Colon (tissue), 2 donors: ENCODE results near the gene SH2D3C.

Source experiments
- FAIRE-seq: peaks from 2 replicates; lab custom pipeline; 2012; peaks lifted over from hg19 to GRCh38; lab: Jason Lieb, UNC
- donor health status: control.
- donor health status: control.

SH2D3C gene

DNA sequence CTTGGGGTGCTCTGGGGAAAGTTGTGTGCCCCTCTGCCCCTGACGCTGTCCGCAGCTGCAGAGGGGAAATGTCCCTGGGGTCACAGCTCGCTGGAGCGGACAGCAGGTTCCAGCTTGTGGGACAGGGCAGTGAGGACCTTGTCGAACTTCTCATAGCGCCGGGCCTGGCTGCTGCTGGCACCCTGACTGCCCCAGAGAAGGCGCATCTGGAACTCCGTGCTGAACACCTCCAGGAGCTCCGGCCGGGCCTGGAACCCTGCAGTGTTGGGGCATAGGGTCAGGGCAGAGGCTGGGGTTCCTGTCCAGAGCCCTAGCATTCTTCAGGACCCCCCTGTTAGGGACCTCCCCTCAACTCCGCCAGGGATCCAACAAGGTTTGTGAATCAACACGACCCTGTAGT, 39.8 kb downstream of the SH2D3C start:
- FAIRE-seq = no peak

- FAIRE-seq = no peak
Observed at GRCh38 chr9:127735530-127736185, 42.8 kb downstream of the SH2D3C start.

DNA sequence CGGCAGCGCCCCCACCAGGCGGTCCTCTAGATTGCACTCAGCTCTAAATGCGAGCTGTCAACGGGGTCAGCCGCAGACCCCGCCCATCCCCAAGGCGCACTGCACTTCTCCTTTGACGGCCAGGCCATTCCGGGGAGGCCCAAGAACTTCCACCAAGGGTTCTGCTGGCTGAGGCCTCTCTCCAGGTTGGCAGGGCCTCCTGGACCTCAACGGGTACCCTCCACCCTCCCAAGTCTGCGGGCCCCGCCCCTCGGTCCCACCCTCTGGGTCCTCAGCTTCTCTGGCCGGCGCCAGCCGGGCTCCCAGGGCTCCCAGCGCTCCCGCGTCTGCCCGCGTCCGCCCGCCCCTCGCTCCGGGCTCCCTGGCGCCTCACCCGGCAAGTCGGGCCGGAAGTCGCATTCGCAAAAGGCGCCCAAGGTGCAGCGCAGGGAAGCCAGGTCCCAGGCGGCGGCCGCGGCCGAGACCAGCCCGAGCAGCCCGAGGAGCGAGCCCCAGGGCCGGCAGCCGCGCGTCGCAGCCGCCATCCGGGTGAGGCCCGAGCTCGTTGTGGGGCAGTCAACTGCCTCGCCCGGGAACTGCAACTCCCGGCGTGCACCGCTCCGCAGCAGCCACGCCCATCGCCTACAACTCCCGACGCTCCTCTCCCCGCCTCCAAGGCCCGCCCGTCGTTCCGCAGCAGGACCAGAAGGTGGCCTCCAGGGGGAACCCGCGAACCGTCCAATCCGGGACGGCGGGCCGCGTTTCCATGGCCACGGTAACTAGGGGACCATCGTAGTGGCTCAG, 43.5 kb downstream of the SH2D3C start, which contains the start of gene TOR2A:
TOR2A (minus strand) TSS at position 548 of the 783 bp plus-strand sequence; CDS start at position 524, 24 bp downstream.
- no peak for FAIRE-seq

GRCh38 chr9:127734247-127734746, 44.2 kb downstream of the SH2D3C start:
- no peak for FAIRE-seq

GRCh38 chr9:127733614-127734013, 44.9 kb downstream of the SH2D3C start:
- no peak for FAIRE-seq

DNA sequence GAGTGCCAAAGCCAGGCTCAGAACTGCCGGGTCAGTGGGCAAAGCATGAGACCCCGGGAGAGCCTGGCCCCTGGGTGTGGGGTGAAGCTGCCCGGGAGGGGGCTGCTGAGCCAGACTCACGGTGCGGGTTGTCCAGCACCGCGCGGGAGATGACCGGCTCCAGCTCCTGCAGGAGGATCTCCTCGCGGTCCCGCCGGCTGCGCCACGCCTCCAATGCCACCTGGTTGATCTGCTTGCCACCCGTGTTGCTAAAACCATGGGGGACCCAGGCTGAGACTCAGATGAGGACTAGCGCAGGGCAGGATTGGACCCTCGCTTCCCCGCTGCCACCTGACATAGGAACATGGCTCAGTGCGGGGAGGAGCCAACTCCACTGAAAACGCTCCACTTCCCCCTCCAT, 46.0 kb downstream of the SH2D3C start:
- no peak for FAIRE-seq

DNA sequence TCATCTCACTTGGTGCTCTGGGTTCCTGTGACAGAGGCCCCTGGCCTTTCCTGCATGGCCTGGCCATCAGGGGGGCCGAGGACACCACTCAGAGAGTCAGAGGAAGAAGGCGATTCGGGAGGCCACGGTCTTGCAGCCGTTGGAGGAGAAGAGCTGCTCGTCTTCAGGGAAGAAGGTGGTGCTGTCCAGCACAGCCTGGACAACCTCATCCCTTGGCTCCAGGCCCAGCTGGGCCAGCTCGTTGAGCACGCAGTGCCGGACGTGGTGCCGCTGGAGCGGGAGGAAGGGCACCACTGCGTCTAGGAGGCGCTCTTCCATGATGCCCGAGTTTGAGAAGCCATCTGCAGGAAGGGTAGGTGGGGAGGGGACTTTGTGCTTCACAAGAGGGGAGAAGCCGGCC, 46.5 kb downstream of the SH2D3C start:
- FAIRE-seq = no peak

GRCh38 chr9:127730799-127731410, 47.6 kb downstream of the SH2D3C start:
- no peak for FAIRE-seq

DNA sequence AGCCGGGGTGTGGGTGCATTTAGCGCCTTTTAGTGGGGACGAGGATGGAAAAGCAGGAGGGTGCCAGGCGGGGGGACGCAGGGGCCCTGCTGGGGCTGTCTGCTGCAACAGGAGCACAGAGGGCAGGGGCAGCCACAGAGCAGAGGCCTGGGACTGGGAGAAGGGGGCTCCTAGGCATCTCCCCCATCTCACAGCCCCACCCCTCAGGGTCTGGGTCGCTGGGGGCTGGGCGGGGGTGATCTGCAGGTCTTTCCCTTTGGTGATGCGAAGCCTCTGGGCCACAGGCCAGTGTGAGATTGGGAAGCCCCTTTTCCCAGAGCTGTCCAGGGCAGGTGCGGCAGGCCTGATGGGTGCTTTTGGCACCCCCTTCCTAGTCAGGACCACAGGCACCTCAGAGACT, 48.2 kb downstream of the SH2D3C start:
- FAIRE-seq = no peak

DNA sequence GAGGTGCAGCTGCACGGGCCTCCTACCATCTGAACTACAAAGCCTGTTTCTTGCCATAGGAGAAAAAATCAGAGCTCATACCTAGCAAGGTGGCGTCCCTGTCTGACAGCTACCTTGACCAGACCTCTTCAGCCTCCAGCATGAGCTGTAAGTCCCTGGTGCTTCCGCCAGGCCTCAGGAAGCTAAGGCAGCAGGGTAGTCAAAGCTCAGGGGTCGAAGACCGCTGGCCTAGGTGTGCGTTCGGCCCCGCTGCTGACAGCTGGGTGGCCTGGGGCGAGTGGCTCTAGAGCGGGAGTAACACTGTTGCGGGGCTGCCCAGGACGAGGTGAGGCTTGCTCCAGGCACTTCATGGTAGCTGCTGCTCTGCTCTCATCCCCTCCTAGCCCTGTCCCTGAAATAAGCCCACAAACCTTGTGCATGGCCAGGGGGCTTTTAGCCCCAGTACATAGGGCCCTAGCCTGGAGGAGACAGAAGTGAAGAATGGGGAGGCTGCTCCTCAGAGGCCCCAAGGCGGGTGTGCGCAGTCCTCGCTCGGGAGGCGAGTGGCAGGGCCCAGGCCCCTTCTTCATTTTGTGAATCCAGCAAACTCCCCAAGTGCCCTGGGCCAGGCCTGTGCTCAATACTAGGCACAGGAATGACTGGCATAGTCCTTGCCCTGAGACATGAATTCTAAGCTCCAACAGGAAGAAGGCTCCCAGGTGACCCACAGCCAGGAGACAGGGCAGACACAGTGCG, 48.8 kb downstream of the SH2D3C start:
- FAIRE-seq = no peak

DNA sequence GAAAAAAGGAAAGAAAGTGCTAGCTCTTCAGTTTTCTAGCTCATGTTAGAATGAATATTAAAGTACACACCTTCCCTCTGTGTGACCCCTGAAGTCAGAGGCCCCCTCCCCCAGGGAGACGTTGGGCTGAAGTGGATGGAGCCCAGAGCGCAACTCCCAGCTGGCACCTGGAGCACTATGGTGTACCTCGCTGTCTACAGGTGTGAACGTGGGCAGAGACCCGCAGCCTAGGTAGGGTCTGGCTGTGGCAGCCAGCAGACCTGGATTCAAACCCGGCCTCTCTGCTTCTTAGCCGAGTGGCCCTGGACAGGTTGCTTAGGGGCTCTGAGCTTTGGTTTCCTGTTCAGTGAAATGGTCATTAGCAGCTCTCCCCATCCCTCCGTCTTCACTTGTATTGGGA, 49.7 kb downstream of the SH2D3C start:
- FAIRE-seq = no peak

DNA sequence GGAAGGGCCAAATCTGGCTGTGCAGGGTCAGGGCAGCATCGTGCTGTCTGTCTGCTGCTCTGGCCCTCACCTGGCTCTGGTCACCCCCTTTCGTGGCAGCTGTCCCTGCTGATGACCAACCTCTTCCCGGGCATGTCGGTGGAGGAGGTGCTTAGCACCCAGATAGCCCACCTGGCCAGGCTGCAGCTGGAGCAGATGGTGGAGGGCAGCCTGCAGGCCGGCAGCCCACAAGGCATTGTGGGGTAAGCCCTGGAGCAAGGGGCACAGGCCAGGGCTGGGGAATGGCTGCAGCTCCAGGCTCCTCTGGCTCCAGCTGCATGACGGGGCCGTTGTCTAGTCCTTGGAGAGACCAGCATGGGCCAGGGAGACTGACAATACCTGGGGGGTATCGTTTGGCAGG, 51.6 kb downstream of the SH2D3C start:
- FAIRE-seq = no peak

DNA sequence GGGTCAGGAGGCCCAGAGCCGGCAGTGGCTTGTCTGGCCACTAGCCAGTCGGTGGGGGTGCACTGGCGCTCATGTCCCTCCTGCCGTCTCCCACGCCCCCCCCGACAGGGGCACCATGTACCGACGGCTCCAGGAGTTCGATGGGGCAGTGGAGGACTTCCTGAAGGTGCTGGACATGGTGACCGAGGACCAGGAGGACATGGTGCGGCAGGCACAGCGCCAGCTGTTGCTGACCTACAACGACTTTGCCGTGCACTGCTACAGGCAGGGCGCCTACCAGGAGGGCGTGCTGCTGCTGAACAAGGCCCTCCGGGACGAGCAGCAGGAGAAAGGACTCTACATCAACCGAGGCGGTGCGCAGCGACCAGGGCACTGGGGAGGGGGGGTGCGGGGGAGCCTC, 54.5 kb downstream of the SH2D3C start:
- FAIRE-seq = no peak

DNA sequence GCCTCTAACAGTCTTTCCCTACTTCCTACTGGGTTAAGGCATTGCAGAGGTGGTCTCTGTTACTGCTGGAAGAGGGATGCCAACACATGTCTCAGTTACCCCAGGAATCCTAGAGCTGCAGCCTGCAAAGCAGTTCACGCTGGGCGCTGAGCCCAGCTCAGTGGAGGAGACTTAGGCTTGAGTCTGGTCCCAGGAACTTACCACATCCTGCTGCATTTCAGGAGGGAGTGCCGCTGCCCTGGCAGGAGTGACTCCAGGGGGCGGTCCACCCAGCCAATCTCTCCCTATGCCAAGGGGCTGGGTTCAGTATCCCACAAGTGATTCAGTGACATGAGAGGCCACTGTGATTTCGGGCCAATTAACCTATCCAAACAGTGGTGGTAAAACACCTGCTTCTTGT, 55.0 kb downstream of the SH2D3C start:
- FAIRE-seq = no peak

DNA sequence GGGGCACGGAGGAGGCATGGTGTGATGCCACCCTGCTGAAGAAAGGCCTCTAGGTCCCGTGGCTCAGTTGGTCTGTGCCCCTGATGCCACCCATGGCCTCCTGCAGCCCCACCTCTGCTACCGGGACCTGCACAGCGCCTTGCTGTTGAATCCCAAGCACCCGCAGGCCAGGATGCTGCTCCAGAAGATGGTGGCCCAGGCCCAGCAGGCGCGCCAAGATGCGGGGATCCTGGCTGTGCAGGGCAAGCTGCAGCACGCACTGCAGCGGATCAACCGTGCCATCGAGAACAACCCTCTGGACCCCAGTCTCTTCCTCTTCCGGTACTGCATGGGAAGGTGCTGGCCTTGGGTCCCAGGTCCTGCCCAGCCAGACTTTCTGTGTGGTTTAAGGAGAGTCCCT, 55.5 kb downstream of the SH2D3C start:
- FAIRE-seq = no peak

- no peak for FAIRE-seq
Observed at GRCh38 chr9:127722055-127722745, 56.3 kb downstream of the SH2D3C start.

GRCh38 chr9:127721391-127721821, 57.1 kb downstream of the SH2D3C start:
- FAIRE-seq = no peak

GRCh38 chr9:127720865-127721227, 57.6 kb downstream of the SH2D3C start:
- FAIRE-seq = no peak

GRCh38 chr9:127720031-127720864, 58.2 kb downstream of the SH2D3C start:
- FAIRE-seq = no peak

DNA sequence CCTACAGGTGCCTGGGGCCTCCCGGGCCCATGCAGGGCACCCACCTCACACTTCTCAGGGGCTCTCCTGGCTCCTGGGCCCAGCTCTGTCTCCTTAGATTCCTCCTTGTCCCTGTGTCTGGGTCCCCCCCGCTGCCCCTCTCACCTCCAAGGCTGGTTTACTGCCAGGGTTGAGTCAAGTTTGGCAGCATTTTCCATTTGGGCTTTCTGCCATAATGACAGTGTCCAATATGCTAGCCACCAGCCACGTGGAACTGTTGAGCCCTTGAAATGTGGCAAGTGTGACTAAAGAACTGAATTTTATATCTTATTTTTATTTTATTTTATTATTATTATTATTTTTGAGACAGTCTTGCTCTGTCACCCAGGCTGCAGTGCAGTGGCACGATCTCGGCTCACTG, 60.7 kb downstream of the SH2D3C start:
- no peak for FAIRE-seq

DNA sequence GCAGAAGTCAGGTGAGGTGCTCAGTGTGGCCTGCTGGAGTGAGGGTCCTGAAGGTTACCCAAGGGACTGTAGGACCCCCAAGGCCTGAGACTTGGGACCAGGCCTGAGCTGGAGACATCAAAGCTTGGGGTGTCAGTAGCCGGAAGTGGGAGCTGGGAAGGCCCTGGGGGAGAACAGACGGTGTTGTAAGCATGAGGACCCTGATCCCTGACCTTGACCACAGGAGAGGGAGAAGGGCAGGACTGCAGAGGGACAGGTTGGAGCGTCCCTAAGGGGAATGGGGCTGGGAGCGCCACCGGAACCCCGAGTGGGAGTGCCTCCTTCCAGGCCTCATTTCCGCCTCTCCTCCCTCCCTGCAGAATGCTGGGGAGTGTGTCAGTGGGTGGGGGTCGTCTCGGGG, 62.1 kb downstream of the SH2D3C start:
- FAIRE-seq = no peak
